ENCODE measurements around the gene TMEM8B.
"Not testable (repeated sequence)": the region's sequence is repeated elsewhere in the genome, so short reads cannot be mapped to it uniquely, and the experiment has no call there.

Gene TMEM8B

DNA sequence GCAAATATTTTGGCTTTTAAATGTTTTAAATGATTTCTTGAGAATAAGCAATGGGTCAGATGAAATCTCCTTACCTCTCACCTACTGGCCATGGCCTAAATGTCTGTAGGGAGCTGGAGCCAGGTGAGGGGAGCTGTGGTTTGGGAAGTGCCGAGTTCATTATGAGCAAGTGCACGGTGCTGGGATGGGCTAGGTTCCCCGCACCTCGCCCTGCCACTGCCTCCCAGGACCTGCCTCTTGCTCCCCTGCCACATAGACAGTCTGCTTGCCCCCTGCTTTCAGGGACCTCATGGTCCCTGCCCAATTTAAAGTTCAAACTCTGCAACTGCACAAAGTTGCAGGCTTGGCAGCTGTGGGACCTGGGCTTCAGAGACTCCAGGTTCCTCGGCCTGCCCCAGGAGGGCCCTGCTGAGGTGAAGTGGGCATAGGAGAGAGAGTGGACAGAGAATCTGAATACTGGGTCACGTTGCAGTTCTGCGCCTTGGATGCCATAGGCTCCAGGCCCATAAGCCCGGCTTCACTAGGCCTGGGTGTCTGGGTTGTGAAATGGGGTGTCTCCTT, 35.7 kb downstream of the TMEM8B start:
- DNase-seq (ENCODE audit: low read depth), result no peak

DNA sequence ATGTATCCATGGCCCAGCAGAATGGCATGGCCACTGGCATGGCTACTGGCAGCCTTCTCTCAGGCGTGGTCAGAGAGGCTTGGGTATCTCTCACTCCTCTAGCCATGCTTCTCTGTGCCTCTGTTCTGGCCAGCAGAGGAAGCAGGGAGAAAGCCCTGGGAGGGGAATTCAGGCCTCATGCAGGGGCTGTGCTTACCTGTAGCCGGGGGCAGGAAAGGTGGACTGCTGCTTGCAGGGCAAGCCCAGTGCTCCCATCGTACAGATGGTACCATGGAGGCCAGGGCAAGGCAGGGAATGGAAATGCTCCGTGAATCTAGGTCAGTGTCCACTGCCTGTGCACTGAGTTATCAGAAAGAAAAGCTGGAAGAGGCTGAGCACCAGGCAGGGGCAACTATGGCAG, 38.5 kb downstream of the TMEM8B start:
- DNase-seq (ENCODE audit: low read depth), result no peak

- no peak for DNase-seq (ENCODE audit: low read depth)
Measured at GRCh38 chr9:35868933-35869332, 39.9 kb downstream of the TMEM8B start.

DNA sequence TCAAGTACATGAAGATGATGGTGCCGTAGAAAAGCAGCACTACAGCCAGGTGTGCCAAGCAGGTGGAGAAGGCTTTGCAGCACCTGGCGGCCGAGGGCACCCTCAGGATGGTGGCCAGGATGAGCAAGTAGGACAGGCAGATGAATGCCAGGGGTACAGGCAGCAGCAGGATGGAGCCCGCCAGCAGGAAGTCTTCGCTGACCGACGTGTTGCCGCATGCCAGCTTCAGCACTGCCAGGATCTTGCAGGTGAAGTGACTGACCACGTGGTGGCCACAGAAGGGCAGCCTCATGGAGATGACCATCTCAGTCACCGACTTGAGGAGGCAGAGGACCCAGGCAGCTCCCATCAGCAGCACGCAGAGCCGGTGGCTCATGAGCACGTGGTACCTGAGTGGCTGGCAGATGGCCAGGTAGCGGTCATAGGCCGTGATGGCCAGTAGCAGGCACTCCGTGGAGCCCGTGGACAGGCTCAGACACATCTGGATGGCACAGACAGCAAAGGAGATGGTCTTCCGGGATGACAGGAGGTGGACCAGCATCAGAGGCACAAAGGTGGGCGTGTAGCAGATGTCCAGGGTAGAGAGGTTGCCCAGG, 40.7 kb downstream of the TMEM8B start:
- no peak for DNase-seq (ENCODE audit: low read depth)

- DNase-seq (ENCODE audit: low read depth), result no peak
Measured at GRCh38 chr9:35870351-35870923, 41.4 kb downstream of the TMEM8B start, which contains the start of gene OR13J1. OR13J1 (minus strand) TSS chr9:35870401; CDS start chr9:35870401, 0 bp downstream.

- no peak for DNase-seq (ENCODE audit: low read depth)
Measured at GRCh38 chr9:35871545-35871944, 42.5 kb downstream of the TMEM8B start.

DNA sequence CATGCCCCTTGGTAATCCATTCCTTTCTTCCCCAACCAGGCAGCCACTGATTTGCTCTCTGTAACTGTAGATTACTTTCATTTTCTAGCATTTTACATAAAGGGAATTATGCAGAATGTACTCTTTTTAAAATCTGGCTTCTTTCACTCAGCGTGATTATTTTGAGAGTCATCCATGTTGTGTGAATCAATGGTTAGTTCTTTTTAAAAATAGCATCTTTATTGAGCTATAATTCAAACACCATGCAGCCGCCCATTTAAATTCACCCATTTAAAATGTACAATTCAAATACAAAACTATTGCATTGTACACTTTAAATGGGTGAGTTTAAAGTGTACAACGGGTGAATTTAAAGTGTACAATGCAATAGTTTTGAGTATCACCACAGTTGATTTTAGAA, 43.5 kb downstream of the TMEM8B start:
- DNase-seq (ENCODE audit: low read depth), result no peak

DNA sequence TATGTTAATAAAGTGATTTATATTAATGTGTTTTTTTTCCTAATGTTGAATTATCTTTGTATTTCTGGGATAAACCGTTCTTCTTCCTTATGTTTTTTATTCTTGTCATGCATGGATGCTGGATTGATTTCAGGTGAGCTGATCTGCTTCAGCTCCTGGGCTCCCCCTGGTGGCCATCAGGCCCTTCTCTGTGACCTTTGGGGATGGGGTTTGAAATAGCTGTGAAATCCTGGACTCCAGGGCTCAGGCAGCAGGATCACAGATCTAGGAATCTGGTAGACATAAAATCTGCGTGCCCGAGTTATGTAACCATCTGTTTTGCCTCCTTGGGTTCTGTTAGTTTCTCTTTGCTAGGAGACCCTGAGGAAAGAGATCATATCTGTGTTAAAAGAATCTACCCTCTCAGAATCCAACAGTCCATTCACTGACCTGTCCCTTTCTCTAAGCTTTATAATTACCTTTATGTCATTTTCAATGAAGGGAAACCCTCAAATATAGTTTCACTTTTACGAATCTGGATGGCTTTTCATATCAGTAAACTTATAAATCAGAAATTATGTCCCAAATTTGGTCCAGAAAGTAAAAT, 53.3 kb downstream of the TMEM8B start:
- peak; percentile 56 for DNase-seq (ENCODE audit: low read depth)

GRCh38 chr9:35882996-35883395, 54.0 kb downstream of the TMEM8B start:
- DNase-seq (ENCODE audit: low read depth), result no peak

- not testable (repeated sequence) for DNase-seq (ENCODE audit: low read depth)
Measured at GRCh38 chr9:35884908-35885307, 55.9 kb downstream of the TMEM8B start.

DNA sequence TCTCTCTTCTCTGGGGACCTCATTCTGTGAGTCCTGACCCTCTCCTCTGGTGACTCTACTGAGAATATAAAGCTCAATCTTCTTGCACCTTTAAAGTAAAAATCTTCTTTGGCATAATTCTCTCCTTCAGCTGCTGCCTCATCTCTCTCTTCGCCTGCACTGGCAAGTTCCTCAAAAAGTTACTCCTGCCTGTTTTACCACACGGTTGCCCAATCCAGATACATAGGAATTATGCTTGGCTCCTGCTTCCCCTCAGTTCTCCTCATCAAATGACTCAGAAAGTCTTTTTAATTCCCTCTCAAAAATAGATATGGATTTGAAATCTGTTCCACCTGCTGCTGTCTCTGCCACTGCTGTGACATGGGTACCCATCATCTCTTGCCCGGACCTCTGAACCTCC, 62.6 kb downstream of the TMEM8B start:
- DNase-seq (ENCODE audit: low read depth), result no peak

- no peak for DNase-seq (ENCODE audit: low read depth)
Measured at GRCh38 chr9:35892051-35892450, 63.0 kb downstream of the TMEM8B start.

GRCh38 chr9:35896570-35896969, 67.5 kb downstream of the TMEM8B start:
- no peak for DNase-seq (ENCODE audit: low read depth)

GRCh38 chr9:35897376-35898099, 68.5 kb downstream of the TMEM8B start:
- not testable (repeated sequence) for DNase-seq (ENCODE audit: low read depth)

- DNase-seq (ENCODE audit: low read depth), result no peak
Measured at GRCh38 chr9:35898337-35898736, 69.3 kb downstream of the TMEM8B start.

DNA sequence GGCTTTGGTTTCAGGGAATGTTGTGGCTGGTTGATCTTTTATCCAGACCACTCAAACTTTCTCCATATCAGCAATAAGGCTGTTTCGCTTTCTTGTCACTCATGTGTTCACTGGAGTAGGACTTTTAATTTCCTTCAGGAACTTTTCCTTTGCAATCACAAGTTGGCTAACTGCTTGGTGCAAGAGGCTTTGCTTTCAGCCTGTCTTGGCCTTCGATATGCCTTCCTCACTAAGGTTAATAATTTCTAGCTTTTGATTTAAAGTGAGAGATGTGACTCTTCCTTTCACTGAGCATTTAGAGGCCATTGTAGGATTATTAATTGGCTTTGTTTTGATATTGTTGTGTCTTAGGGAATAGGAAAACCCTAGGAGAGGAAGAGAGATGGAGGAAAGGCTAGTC, 70.0 kb downstream of the TMEM8B start:
- DNase-seq (ENCODE audit: low read depth), result no peak

DNA sequence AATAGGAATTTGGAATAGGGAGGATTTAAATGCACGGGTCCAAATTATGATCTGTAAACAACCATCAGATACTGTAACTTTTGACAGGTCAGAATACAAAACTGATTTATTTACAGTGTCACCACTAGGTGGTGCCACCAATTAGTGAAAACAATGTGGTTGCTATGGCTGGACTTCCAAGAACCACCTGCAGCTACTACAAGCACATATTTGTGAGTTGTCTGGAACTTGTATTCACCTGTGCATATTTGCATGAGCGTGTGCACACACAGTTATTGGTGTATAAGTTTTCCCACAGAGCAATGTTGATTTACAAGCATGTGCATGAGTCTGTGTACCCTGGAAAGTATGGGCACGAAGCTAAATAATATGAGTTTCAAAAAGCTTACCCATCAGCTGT, 74.0 kb downstream of the TMEM8B start:
- no peak for DNase-seq (ENCODE audit: low read depth)

GRCh38 chr9:35904338-35904737, 75.3 kb downstream of the TMEM8B start:
- DNase-seq (ENCODE audit: low read depth), result no peak

DNA sequence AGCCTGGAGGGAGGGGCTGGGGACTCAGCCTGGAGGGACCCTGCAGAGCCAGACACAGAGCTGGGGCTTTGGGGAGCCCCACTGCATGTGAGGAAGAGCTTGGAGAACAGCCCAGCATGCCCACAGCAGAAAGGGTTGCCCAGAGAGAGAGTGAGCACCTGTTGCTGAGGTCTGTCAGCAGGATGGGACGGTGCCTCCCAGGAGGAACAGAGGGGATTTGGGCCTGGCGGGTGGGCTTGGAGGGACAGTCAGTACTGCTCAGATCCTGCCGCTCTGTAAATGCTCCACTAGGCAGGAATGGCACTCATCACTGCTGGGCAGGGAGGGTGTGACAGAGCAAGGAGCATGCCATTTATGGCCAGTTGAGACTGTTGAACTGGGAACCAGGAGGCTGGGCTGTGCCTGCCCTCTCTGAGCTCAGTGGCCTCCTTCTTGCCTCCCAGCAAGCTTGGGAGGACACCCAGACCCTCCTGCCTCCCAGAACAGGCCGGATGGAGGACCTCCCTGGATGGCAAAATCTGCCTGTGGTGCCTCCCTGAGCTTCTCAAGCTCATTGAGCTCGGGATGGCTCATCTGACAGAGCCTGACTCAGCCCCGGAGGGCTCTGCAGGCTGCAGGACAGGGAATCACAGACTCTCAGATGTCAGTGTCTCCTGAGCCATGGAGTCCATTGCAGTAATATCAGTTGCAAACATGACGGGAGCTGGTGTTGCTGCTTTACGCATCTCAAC, 76.2 kb downstream of the TMEM8B start:
- DNase-seq (ENCODE audit: low read depth), result no peak

GRCh38 chr9:35905912-35906679, 77.1 kb downstream of the TMEM8B start, which contains the start of gene HRCT1:
HRCT1 (plus strand) TSS chr9:35906202; CDS start chr9:35906288, 86 bp downstream.
- no peak for DNase-seq (ENCODE audit: low read depth)

Data from stimulated activated CD8-positive, alpha-beta memory T cell treated with anti-CD3 and anti-CD28 coated beads, Interleukin-15, amount 100 ng/mL, for 24 hours (primary cell).